GM10847 (cell line): ENCODE results near the gene ICE1.

ENCODE experiments used
- POLR2A ChIP-seq: IDR thresholded peaks from 2 replicates; pipeline ENCODE4 v1.6.1; 2011; ENCODE audit not compliant: insufficient read length; ENCODE audit errors: extremely low read depth

The ICE1 gene

GRCh38 chr5:5467737-5468136, 45.3 kb downstream of the ICE1 start:
- no peak for TF ChIP-seq POLR2A

GRCh38 chr5:5470933-5471332, 48.5 kb downstream of the ICE1 start:
- no peak for TF ChIP-seq POLR2A

- no peak for TF ChIP-seq POLR2A
These were observed 50.7 kb downstream of the ICE1 start for GRCh38 chr5:5473226-5473625.

GRCh38 chr5:5474961-5475360, 52.5 kb downstream of the ICE1 start:
- TF ChIP-seq POLR2A: no peak

GRCh38 chr5:5475975-5476374, 53.5 kb downstream of the ICE1 start:
- TF ChIP-seq POLR2A: no peak

- no peak for TF ChIP-seq POLR2A
These were observed 58.1 kb downstream of the ICE1 start for GRCh38 chr5:5480481-5481111.

GRCh38 chr5:5481206-5481605, 58.7 kb downstream of the ICE1 start:
- TF ChIP-seq POLR2A: no peak

GRCh38 chr5:5481633-5482032, 59.2 kb downstream of the ICE1 start:
- no peak for TF ChIP-seq POLR2A

GRCh38 chr5:5483350-5483749, 60.9 kb downstream of the ICE1 start:
- no peak for TF ChIP-seq POLR2A

- no peak for TF ChIP-seq POLR2A
These were observed 61.6 kb downstream of the ICE1 start for GRCh38 chr5:5483880-5484598.

- no peak for TF ChIP-seq POLR2A
These were observed 63.6 kb downstream of the ICE1 start for GRCh38 chr5:5486122-5486521.

GRCh38 chr5:5487585-5488360, 65.3 kb downstream of the ICE1 start:
- no peak for TF ChIP-seq POLR2A

- no peak for TF ChIP-seq POLR2A
These were observed 68.4 kb downstream of the ICE1 start for GRCh38 chr5:5490774-5491347.

GRCh38 chr5:5492087-5492933, 69.8 kb downstream of the ICE1 start:
- TF ChIP-seq POLR2A: no peak
